Stimulated activated CD4-positive, alpha-beta T cell treated with anti-CD3 and anti-CD28 coated beads, Interleukin-1b, Interleukin-23, amount 100 ng/mL, for 1 hour (primary cell): ENCODE measurements around the gene PPP1R10.
A peak's percentile ranks its signal among the peaks of the same experiment; 100 is the strongest.
"Not testable (repeated sequence)": the region's sequence is repeated elsewhere in the genome, so short reads cannot be mapped to it uniquely, and the experiment has no call there.

Source experiments
- DNase-seq, 2 donors: peaks; one replicate each; pipeline ENCODE4 v3.0.0-alpha.2; 2020; ENCODE audit warnings: low read depth in 2 of 2

Gene PPP1R10

DNA sequence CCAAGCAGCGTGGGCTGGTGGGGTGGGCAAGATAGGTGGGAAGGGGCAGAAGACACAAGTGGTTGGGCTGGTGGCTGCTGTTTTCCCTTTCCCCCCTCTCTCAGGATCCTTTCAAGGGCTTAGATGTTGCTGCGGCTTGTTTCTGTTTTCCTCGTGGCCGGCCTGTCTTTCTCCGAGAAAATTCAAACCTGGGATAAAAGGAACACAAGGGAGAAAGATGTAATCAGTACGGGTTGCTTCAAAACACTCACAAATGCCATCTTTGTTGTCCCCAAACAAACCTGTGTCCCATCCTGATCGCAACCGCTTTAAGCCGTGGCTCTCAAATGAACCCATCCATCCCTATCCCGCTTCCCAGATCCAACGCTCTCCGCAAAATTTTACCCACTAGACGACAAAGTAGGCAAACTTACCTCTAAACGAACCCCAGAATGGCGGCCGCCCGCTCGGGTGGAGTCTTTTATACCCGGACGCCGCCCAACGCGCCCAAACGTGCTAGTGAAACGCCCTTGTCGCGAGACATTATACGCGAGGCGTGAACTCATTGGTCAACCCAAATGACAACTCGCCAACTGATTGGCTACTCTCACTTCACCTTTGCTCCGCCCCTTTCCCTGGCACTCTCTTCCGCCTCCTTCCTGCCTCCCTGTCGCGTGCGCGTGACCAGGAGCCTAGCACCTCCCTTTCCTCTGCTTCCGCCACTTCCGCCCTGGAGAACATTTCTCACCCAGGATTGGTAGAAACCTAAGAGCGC is at the start of gene PPP1R10:
PPP1R10 (minus strand) TSS at position 433 of the 754 bp plus-strand sequence. CDS start 7,299 bp downstream, outside the sequence.
- peak; percentile 91 to 99 for DNase-seq

DNA sequence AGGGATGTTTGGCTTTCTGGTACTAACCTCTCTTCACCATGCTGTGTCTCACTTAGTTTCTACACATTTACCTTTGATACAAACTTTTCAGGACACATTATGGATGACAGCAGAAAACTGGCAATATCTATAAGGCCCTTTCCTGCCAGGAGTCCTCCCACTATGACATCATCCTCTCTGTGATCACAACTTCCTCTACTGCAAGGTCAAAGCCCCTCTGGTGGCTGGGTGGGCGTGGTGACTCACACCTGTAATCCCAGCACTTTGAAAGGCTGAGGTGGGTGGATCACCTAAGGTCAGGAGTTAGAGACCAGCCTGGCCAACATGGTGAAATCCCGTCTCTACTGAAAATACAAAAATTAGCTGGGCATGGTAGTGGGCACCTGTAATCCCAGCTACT is 49.3 kb upstream of the PPP1R10 start:
- DNase-seq: not testable (repeated sequence)

DNA sequence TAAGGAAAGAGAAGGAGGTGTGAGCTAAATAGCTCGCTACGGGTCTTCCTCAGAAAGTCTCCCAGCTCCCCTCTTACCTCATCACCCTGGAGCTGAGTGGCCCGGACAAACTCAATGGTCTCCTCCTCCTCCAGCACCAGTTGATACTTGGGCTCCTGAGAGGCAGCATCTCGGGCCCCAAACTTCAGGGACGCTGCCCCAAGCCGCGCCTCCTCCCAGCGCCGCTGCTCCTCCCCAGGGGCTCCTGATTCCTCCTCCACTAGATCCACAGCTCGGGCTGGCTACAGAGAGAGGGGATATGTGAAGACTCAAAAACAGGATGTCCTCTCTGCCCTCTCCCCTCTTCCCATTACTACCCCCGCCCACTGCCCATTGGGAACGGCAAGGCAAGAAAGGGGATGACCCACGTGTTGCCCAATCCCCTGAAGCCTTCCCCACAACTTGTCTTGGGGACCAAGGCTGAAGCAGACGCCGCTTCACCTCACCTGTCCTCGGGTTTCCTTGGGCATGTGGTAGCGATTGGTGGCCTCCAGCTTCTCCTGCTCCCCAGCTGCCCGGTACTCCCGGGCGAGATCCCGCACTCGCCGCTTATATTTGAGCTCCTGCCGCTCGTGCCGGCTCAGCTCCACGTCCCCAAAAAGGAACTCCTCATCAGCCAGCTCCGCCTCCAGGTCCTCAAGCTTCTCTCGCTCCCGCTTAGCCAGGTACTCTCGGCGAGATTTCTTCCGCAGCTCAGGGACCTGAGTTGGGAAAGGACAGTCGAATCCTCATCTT is 48.1 kb upstream of the PPP1R10 start:
- no peak for DNase-seq

DNA sequence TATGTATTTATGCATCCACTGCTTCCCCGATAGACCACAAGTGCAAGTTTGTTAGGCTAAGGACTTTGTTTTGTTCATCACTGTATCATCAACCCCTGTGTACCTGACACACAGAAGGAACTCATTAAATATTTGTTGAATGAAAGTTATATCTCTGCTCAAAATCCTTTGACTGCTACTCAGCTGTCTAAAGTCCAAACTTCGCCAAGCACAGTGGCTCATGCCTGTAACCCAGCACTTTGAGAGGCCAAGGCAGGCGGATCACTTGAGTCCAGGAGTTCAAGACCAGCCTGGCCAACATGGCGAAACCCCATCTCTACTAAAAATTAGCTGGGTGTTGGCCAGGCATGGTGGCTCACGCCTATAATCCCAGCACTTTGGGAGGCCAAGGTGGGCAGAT is 40.9 kb upstream of the PPP1R10 start:
- DNase-seq: not testable (repeated sequence)

DNA sequence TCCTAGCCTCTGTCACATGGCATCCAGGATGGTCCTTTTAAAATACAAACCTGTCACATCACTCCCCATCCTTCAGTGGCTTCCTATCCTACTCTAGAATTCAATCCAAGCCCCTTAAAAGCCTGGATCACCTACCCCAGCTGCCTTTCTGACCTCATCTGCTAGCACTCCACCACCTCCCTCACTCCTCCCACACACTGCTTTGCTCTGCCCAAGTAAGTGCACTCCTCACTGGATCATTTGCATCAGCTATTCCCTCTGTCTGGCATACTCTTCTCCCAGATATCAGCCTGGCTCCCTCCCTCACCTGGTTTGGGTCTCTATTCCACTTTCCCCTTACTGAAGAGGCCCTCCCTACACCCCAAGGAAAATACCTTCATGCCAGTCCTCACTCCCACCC is 40.4 kb upstream of the PPP1R10 start:
- no peak for DNase-seq

DNA sequence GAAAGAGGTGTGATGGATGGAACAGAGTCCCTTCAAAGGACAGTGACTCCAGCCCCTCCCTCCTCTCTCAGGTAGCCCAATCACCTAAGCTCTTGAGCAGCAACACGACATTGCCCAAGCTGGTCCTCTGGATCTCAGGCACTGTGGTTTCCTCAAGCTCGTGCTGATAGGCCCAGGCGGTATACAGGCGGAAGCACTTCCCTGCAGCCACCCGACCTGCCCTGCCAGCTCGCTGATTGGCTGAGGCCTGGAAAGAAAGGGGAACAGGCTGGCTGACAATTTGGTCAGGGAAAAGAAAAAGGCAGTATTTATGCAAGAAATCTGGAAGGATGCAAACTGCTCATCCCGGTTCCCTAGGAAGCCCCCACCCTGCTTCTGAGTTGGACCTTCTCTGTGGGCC is 39.5 kb upstream of the PPP1R10 start:
- DNase-seq: no peak

DNA sequence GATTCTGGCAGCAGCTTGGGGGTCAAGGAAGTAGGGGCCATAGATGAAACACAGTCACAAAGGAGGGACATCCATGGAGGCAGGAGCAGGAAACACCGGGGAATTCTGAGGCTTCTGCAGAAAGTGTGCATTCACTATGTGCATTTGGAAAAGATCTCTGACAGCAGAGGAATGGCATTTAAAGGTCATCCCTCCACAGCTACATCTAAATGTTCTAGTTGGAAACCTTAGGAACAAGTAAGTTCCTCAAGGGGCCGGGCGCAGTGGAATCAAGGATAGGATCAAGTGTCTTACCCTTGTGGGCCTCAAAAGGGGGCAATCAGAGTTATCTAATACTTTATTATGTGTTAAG is 38.7 kb upstream of the PPP1R10 start:
- no peak for DNase-seq

DNA sequence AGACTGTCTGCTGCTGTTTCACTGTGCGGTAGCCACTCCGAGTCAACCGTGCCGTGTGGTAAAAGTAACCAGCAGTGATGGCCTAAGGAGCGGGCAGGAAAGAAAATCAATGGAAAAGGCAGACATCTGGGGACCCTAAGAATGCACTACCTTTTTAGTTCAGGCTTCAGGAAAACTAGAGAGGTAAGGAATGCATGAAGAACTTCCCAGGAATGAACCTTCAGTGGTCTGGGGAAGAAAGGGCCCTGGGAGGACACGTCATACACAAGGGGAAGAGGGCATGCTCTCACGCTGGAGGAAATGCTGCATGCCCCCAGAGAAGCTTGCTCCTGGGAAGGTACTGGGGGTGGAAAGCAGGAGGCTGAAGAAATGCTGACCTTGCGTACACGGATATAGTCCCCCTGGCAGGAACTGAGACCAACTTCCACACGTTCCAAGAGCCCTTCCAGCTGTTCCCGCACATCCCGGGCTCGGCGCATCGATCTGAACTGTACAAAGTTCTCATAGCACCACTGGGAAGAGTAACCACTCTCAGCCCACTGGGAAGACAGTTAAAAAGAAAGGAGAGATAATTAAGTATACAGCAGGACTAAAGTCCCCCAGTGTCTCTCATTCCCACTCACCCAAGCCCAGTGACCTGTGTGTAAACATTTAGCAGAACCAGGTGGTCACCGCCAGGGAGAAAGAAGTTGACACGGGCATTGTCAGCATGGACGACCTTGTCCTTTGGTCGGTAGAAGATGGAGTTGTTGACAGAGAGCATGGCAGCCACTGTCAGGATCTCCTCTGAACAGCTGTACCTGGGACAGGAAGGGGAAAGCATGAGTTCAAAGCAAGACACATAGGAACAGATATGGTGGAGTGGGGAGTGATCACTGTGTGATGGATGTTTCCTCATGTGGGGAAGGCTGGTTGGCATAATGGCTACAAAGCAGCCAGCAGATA is 38.0 kb upstream of the PPP1R10 start:
- DNase-seq: no peak

DNA sequence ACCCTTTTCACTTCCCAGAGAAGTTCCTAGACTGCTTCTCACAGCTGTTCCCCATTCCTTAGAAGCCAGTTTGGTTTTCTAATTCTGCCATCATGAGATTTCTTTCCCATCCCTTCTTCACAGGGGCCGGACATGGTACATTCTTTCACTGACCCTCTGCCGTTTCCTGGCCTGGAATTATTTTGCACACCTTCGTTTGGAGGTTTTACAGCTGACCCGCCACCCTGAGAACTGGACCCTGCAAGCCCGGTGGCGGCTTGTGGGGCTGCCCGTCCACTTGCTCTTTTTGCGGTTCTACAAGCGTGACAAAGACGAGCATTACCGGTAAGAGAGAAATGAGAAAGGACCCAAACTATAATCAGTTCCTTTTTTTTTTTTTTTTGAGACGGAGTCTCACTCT is 34.1 kb upstream of the PPP1R10 start:
- DNase-seq: no peak

DNA sequence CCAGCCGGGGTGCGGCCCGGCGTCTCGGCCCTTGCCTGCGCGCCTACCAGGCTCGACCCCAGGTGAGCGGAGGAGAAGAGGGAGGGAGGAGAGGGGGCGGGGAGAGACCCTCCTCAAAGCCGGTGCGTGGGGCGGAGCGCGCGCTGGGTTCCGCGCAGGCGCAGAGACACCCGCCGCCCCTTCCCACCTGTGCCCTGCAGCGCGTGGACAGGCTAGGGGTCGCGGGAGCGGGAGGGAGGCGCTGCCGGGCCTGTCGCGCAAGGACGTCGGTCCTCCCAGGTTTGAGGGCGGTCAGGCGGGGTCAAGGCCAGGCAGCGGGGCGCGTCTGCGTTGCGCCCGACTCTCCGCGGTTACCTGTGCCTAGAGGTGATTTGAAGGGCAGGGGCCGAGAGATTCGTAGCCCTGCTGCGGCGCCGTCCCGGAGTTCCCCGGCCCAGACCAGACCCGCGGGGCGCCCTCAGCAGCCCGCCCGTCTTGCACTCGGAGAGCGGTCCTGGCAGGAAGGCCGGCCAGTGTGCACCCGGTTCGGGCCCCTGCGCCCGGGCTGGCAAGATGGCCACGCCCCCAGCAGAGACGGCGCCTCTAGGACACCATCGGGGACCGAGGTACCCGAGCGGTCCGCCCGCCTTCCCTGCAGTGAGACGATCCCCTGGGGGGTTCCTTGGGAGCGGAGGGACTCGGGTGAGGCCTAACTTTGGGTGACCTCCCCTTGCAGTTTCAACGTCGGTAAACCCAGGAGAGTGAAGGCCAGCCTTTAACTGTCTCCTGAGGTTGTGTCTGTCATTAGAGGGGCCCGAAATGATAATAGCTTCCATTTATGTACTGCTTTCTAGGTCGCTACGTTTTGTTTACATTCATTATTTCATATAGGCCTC is 30.4 kb upstream of the PPP1R10 start:
- DNase-seq: peak; percentile 37 to 42

DNA sequence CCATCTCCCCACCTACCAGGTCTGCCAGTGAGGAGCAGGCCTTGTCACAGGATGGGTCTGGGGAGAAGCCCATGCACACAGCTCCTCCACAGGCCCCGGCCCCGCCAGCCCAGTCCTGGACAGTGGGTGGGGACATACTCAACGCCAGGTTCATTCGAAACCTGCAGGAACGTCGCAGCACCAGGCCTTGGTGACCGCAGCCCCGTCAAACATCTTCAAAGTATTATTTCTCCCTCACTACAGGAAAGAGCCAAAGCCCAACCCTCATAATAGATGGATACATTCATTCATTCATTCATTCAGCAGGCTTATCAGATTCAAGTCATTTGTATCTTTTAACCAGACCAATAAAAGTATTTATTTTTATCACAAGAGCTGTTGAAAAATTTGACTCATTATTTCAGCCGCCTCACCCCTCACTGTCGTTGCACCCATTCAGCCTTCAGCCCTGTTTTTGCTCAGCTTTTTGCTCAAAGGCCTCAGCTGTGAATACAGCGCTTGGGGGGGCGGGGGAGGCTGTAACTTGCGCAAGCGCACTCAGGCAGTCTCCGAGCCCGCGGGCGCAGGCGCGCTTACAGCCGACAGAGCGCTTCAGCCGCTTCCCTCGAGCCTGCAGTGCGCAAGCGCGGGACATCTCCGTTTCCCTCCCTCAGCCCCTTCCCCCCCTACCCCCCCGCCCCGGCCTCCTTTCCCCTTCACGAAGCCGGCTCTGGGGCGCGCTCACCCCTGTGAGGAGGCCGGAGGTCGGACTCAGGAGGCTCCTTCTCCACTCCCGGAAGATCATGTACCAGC is 29.6 kb upstream of the PPP1R10 start, which contains the start of gene C6orf136:
C6orf136 (plus strand) TSS at position 684 of the 792 bp plus-strand sequence; CDS start at position 783, 99 bp downstream.
- peak; percentile 84 to 86 for DNase-seq

DNA sequence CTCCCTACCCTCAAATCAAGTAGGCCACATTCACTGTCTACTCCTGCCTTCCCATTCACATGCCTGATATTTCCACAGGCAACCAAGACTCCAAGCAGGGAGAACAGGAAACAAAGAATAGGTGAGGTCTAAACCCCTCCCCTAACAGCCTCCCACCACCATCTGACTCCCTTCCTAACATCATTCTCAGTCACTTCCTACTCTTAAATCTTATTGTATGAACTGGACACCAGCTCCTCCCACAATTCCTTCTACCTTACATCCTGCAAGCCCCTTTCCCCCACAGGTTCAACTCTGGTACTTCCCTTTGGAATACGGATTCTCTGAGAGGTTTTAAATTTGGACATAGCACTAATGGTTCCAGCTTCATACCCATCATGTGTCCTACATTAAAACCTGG is 28.9 kb upstream of the PPP1R10 start:
- no peak for DNase-seq

DNA sequence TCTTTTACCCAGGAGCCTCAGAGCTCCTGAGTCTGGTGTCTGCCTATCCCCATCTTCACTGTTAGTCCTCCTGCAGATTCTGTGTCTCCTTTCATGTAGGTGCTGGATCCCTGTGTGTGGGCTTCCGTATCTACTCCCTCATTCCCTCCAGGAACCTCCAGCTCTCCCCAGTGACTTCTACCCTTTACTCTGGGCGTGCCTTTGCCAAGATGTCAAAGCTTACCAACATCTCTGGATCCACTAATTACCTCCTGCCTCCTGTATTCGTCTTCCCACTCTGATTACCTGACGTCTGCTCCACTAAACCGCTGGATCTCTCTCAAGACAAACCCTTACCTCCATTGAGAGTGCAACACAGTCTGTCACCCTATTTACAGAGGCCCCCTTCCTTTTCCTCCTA is 27.7 kb upstream of the PPP1R10 start:
- DNase-seq: no peak

DNA sequence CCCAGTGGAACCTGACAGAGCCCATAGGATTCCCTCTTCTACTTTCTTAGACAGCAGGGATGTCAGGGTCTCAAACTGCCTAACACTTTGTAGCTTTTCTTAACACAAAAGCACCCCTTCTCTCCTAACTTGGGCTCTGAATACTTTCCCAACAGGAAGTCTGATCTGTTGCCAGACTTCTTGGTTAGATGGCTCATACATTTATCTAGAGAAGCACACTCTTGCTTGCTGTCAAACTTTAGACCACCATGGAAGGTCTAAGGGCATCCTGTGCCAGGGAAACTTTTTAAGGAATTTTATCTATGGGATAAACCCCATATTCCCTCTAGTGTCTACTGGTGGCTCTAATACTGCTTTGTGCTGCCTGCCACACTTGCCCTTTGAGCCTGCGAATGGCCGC is 26.6 kb upstream of the PPP1R10 start:
- DNase-seq: no peak

DNA sequence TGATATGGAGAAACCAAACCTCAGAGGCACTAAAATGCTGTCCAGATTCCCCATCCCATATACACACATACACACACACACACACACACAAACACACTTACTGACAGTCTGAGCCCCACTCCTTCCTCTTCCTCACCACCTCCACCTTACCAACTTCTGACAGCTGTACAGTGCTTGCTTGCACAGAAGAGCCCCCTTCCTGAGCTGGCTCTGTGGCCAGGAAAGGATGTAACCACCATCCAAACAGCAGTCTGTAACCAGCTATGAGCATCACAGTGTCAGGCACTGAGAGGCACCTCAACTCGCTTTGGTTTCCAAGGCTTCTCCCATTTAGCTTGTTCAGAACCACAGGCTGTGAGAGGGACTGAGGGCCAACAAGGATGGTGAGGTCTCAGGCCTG is 24.0 kb upstream of the PPP1R10 start:
- no peak for DNase-seq

DNA sequence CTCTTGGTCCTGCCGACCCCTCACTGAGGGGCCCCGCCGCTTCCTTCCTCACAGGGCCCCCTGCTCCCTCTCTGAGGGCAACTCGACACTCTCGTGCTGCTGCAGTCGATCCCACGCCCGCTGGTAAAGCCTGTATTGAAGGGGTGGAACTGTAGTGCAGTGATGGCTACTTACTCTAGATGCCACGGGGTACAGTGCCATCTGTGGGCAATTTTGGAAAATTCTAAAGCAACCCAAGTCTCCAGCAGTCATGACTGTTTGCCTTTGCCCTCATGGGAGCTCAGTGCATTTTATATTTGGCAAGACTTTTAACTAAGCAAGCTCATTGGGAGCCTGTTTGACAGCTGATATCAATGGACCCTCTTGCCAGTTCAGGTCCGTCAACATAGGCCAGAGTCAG is 23.4 kb upstream of the PPP1R10 start:
- no peak for DNase-seq

DNA sequence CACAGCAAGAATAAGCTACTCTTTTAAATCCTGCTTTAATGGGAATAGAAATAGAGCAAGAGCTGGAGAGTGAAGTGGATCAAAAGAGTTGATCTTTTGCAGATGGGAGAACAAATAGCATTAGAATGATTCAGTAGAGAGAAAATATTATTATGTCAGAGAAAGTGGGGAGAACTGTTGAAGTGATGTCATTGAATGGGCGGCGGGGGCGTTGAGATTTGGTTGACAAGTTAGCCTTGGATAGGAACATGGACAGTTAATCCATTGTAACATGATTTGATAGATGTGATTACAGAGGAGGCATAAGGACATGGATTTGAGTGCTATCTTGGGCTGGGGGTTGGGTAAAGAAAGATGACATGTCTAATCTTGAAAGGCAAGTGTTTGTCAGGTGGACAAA is 18.8 kb upstream of the PPP1R10 start:
- no peak for DNase-seq

DNA sequence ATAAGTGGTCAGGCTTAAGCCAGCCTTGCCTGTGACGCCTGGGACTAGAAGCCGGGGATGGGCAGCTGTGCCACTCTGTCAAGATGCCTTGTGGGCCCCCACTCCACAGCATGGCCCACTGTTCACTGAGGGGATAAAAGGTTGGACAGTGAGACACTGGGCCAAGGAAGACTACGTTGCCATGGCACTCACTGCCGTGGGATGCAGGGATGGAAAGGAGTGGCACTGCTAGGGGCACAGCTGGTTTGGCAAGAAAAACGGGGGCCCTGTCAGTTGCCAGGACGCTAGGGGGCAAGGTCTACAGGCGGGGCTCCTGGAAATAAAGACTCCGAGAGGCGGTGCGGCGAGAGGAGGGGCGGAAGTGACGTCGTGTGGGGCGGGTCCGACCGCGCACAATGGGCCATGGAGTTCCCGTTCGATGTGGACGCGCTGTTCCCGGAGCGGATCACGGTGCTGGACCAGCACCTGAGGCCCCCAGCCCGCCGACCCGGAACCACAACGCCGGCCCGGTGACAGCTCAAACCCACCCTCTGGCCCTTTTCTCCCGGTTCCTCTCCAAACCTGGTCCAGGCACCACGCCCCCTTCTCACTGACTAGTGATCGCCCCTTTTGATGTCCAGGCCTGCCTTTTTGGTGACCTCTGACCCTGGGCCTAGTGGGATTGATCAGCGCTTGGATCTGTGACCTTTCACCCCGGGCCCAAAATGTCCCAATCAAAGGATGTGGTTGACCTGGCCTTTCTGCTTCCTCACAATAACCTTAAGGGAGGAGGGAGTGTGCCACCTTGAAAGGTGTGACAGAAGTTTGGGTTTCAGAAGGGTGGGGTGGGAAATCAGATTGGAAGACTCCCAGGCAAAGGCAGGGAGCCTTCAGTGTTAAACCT is 9.7 kb upstream of the PPP1R10 start, which contains the start of gene ATAT1:
ATAT1 (plus strand) TSS at position 391 of the 883 bp plus-strand sequence.
- peak; percentile 68 to 82 for DNase-seq

DNA sequence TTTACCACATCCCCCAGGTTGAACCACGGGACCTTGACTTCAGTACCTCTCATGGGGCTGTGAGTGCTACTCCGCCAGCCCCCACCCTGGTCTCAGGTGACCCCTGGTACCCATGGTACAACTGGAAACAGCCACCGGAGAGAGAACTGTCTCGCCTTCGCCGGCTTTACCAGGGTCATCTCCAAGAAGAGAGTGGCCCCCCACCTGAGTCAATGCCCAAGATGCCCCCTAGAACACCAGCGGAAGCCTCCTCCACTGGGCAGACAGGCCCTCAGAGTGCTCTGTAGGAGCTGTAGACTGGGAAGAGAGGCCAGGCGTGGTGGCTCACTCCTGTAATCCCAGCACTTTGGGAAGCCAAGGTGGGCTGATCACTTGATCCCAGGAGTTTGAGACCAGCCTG is 8.5 kb upstream of the PPP1R10 start:
- DNase-seq: no peak
